ENCODE data around the gene GAB2. TPM values are rescaled to one million over a fixed set of nuclear protein-coding genes. Genes with fewer than 3 reads are reported as not detected.

Gene GAB2
- total and polyA plus RNA-seq, 12 donors, result 2.4 to 22.4 (median 16.2) TPM

- intact Hi-C loops (cut with DNase I), result loop anchor here in 1 of 2 donors (10.0 kb wide), 1 partner anchor 122 kb away; the partner anchor contains the start of gene NDUFC2
- H3K4me3 ChIP-seq, result no peak overlapping the region
- no peak overlapping the region for H3K27ac ChIP-seq
- H3K4me1 ChIP-seq (replicated peaks in 1 of 2), result peaks cover 0 to 24% of the 10 kb centered on the region in 2 donors
- no peak for TF ChIP-seq POLR2A (IDR thresholded peaks at IDR 0.05)
- TF ChIP-seq CTCF (IDR thresholded peaks at IDR 0.05), result no peak
- no peaks in the 10 kb centered on the region for H3K27me3 ChIP-seq
- H3K36me3 ChIP-seq (replicated peaks in 1 of 2), result peaks cover 0 to 44% of the 10 kb centered on the region in 2 donors
- H3K9me3 ChIP-seq (replicated peaks in 1 of 3), result no peaks in the 10 kb centered on the region
- DNase-seq, result peak in 1 of 7 donors; percentile 8
- WGBS, 4 donors, result 84 to 100% (median 85%) methylated on average over 9 to 40 of the region's 40 CpGs
Observed at GRCh38 chr11:78196661-78197091, 220.9 kb downstream of the GAB2 start.

- H3K36me3 ChIP-seq (replicated peaks in 1 of 2), result peaks cover 0 to 38% of the 10 kb centered on the region in 2 donors
- peak in 2 of 7 donors; percentile 8 to 15 for DNase-seq
- WGBS, 4 donors, result 66 to 84% (median 73%) methylated on average over 25 to 60 of the region's 60 CpGs
Observed at GRCh38 chr11:78195917-78196560, 221.6 kb downstream of the GAB2 start.

GRCh38 chr11:78194490-78194889 lies 223.1 kb downstream of the GAB2 start:
- peak in 1 of 7 donors; percentile 21 for DNase-seq
- Histone ChIP-seq H3K27ac (peak overlapping the region in 1 of 5 donors; percentile 1), H3K4me3 (no peak overlapping the region), H3K27me3 (no peaks in the 10 kb centered on the region), H3K9me3 (replicated peaks in 1 of 3) (no peaks in the 10 kb centered on the region), H3K4me1 (replicated peaks in 1 of 2) (peaks cover 6 to 46% of the 10 kb centered on the region in 2 donors), H3K36me3 (replicated peaks in 1 of 2) (peaks cover 0 to 22% of the 10 kb centered on the region in 2 donors)
- TF ChIP-seq POLR2A (IDR thresholded peaks at IDR 0.05), result no peak
- no peak for TF ChIP-seq CTCF (IDR thresholded peaks at IDR 0.05)
- intact Hi-C loops (cut with DNase I), result loop anchor here in 1 of 2 donors (10.0 kb wide), 1 partner anchor 120 kb away; the partner anchor contains the start of gene NDUFC2
- 94 to 95% (median 94%) methylated on average over 3 of the region's 3 CpGs for WGBS, 4 donors

More at GRCh38 chr11:78195917-78196560, 221.6 kb downstream of the GAB2 start:
- TF ChIP-seq POLR2A (IDR thresholded peaks at IDR 0.05) (no peak), CTCF (IDR thresholded peaks at IDR 0.05) (no peak)
- no peak overlapping the region for H3K4me3 ChIP-seq
- H3K9me3 ChIP-seq (replicated peaks in 1 of 3), result no peaks in the 10 kb centered on the region
- H3K4me1 ChIP-seq (replicated peaks in 1 of 2), result peaks cover 0 to 30% of the 10 kb centered on the region in 2 donors
- H3K27me3 ChIP-seq, result no peaks in the 10 kb centered on the region
- no peak overlapping the region for H3K27ac ChIP-seq
- intact Hi-C loops (cut with DNase I), result loop anchor here in 1 of 2 donors (10.0 kb wide), 1 partner anchor 121 kb away; the partner anchor contains the start of gene NDUFC2

GRCh38 chr11:78193806-78194205 lies 223.8 kb downstream of the GAB2 start:
- peak overlapping the region in 1 of 5 donors; percentile 82 for H3K27ac ChIP-seq

More at GRCh38 chr11:78193806-78194205, 223.8 kb downstream of the GAB2 start:
- WGBS, 4 donors, result 90 to 94% (median 93%) methylated on average over 7 to 8 of the region's 8 CpGs
- no peaks in the 10 kb centered on the region for H3K27me3 ChIP-seq
- TF ChIP-seq CTCF (IDR thresholded peaks at IDR 0.05) (no peak), POLR2A (IDR thresholded peaks at IDR 0.05) (no peak)
- peaks cover 11 to 48% of the 10 kb centered on the region in 2 donors for H3K4me1 ChIP-seq (replicated peaks in 1 of 2)
- DNase-seq, result peak in 2 of 7 donors; percentile 6 to 16
- H3K36me3 ChIP-seq (replicated peaks in 1 of 2), result peaks cover 0 to 15% of the 10 kb centered on the region in 2 donors
- intact Hi-C loops (cut with DNase I), result loop anchor here in 1 of 2 donors (10.0 kb wide), 1 partner anchor 119 kb away; the partner anchor contains the start of gene NDUFC2
- no peaks in the 10 kb centered on the region for H3K9me3 ChIP-seq (replicated peaks in 1 of 3)
- no peak overlapping the region for H3K4me3 ChIP-seq

All from adrenal gland (tissue), 12 donors.